DOHH2 (cell line): ENCODE data around the gene ATP10A.

Experiments used
- EZH2phosphoT487 ChIP-seq: fragments of 200-600 bp; sonication (generic); IDR thresholded peaks from 2 replicates; pipeline ENCODE4 v1.6.1; 2017; ENCODE audit warnings: borderline replicate concordance, mild to moderate bottlenecking, antibody characterized with exemption, low read length, moderate library complexity, mixed read lengths
- TF ChIP-seq, protein P1 (sequence below): fragments of 200-600 bp; sonication (generic); IDR thresholded peaks from one replicate; pipeline ENCODE4 v1.5.1; 2014; ENCODE audit warnings: antibody characterized with exemption, mild to moderate bottlenecking, low read depth, low read length; ENCODE audit not compliant: poor library complexity, severe bottlenecking

DNA sequence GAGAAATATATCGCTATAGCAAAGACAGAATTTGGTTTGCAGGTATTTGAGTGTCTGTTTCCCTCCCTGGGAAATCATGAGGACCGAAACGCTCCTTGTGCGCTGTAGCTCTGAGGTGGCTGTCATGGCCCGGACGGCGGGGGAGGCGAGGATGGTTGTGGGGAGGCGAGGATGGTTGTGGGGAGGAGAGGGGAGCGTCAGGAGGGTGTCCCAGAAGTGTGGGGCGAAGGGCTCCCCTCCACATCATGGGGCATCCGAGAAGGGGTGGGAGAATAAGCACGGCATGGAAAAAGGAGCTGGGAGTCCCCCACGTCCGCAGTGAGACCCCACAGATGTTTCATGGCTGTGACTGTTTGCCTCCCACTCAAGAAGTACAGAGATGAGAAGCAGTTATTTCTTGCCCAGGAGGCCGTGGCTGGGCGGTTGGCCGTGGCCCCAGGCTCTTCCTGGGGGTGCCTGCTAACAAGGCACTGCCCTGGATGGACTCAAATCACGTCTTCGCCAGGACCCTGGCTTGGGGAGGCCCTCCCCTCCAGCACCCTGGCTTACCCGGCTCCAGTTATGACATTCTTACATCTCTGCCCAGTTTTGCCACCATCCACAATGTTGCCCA is 947 bp upstream of the ATP10A start:
- no peak for TF ChIP-seq EZH2phosphoT487
- TF ChIP-seq, protein P1, sequence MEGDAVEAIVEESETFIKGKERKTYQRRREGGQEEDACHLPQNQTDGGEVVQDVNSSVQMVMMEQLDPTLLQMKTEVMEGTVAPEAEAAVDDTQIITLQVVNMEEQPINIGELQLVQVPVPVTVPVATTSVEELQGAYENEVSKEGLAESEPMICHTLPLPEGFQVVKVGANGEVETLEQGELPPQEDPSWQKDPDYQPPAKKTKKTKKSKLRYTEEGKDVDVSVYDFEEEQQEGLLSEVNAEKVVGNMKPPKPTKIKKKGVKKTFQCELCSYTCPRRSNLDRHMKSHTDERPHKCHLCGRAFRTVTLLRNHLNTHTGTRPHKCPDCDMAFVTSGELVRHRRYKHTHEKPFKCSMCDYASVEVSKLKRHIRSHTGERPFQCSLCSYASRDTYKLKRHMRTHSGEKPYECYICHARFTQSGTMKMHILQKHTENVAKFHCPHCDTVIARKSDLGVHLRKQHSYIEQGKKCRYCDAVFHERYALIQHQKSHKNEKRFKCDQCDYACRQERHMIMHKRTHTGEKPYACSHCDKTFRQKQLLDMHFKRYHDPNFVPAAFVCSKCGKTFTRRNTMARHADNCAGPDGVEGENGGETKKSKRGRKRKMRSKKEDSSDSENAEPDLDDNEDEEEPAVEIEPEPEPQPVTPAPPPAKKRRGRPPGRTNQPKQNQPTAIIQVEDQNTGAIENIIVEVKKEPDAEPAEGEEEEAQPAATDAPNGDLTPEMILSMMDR, result no peak
